ENCODE measurements around the gene SLCO4C1. TPM values are rescaled to one million over a fixed set of nuclear protein-coding genes. Genes with fewer than 3 reads are reported as not detected.

SLCO4C1 gene
- total RNA-seq, 2 experiments from 2014 or later: 0.38 to 0.45 TPM

GRCh38 chr5:102271759-102272158, 24.3 kb downstream of the SLCO4C1 start:
- Mint-ChIP-seq H3K9me3 (peaks cover 16% of the 10 kb centered on the region), H3K27ac (no peak overlapping the region), H3K4me1 (ENCODE audit: low read depth) (no peaks in the 10 kb centered on the region), H3K36me3 (ENCODE audit: low read depth) (peaks cover 2% of the 10 kb centered on the region), H3K27me3 (peaks cover 1% of the 10 kb centered on the region), H3K4me3 (no peak overlapping the region)
- TF ChIP-seq CTCF (IDR thresholded peaks at IDR 0.05): no peak
- POLR2A ChIA-PET: no interaction called here
- ATAC-seq (no peak), DNase-seq (no peak)
- CTCF ChIA-PET: interaction anchor here (1.9 kb wide), 1 partner anchor 24 kb away, joined by 8 read pairs; the partner anchor contains the start of gene SLCO4C1
- intact Hi-C loops (cut with micrococcal nuclease): no loop called here

- ATAC-seq (no peak), DNase-seq (no peak)
- H3K36me3 Mint-ChIP-seq (ENCODE audit: low read depth): peaks cover 2% of the 10 kb centered on the region
- H3K27ac Mint-ChIP-seq: no peak overlapping the region
- H3K4me1 Mint-ChIP-seq (ENCODE audit: low read depth): no peaks in the 10 kb centered on the region
- ChIA-PET POLR2A (no interaction called here), CTCF (no interaction called here)
- TF ChIP-seq CTCF (IDR thresholded peaks at IDR 0.05): no peak
- H3K27me3 Mint-ChIP-seq: peaks cover 1% of the 10 kb centered on the region
- H3K9me3 Mint-ChIP-seq: peaks cover 16% of the 10 kb centered on the region
- intact Hi-C loops (cut with micrococcal nuclease): no loop called here
- no peak overlapping the region for H3K4me3 Mint-ChIP-seq
These were observed 26.0 kb downstream of the SLCO4C1 start for GRCh38 chr5:102270036-102270435.

- H3K4me1 Mint-ChIP-seq (ENCODE audit: low read depth): no peaks in the 10 kb centered on the region
- DNase-seq: no peak
- no peaks in the 10 kb centered on the region for H3K27me3 Mint-ChIP-seq
- H3K27ac Mint-ChIP-seq: no peak overlapping the region
- ChIA-PET POLR2A (no interaction called here), CTCF (no interaction called here)
- H3K9me3 Mint-ChIP-seq: no peaks in the 10 kb centered on the region
- intact Hi-C loops (cut with micrococcal nuclease): no loop called here
- ATAC-seq: no peak
- no peaks in the 10 kb centered on the region for H3K36me3 Mint-ChIP-seq (ENCODE audit: low read depth)
- H3K4me3 Mint-ChIP-seq: no peak overlapping the region
- no peak for TF ChIP-seq CTCF (IDR thresholded peaks at IDR 0.05)
These were observed 33.4 kb downstream of the SLCO4C1 start for GRCh38 chr5:102262688-102263087.

- Mint-ChIP-seq H3K4me3 (no peak overlapping the region), H3K36me3 (ENCODE audit: low read depth) (no peaks in the 10 kb centered on the region), H3K27me3 (no peaks in the 10 kb centered on the region), H3K9me3 (no peaks in the 10 kb centered on the region), H3K27ac (no peak overlapping the region), H3K4me1 (ENCODE audit: low read depth) (no peaks in the 10 kb centered on the region)
- no peak for DNase-seq
- intact Hi-C loops (cut with micrococcal nuclease): no loop called here
- no peak for TF ChIP-seq CTCF (IDR thresholded peaks at IDR 0.05)
- POLR2A ChIA-PET: no interaction called here
- ATAC-seq: no peak
- CTCF ChIA-PET: no interaction called here
These were observed 46.7 kb downstream of the SLCO4C1 start for GRCh38 chr5:102249381-102249780.

GRCh38 chr5:102243213-102243612, 52.9 kb downstream of the SLCO4C1 start:
- Mint-ChIP-seq H3K36me3 (ENCODE audit: low read depth) (no peaks in the 10 kb centered on the region), H3K4me3 (no peak overlapping the region), H3K27ac (no peak overlapping the region), H3K9me3 (no peaks in the 10 kb centered on the region), H3K27me3 (no peaks in the 10 kb centered on the region), H3K4me1 (ENCODE audit: low read depth) (no peaks in the 10 kb centered on the region)
- DNase-seq: no peak
- intact Hi-C loops (cut with micrococcal nuclease): no loop called here
- ATAC-seq: no peak
- ChIA-PET CTCF (no interaction called here), POLR2A (no interaction called here)
- no peak for TF ChIP-seq CTCF (IDR thresholded peaks at IDR 0.05)
